Measurements from ENCODE around the gene AQP7.

GRCh38 chr9:33341182-33341581 lies 61.2 kb downstream of the AQP7 start:
- TF ChIP-seq POLR2A (IDR thresholded peaks at IDR 0.05; ENCODE audit: low read length), result no peak
- no peak for TF ChIP-seq GATA1 (IDR thresholded peaks at IDR 0.05; ENCODE audit: low read depth, low read length)

All from erythroblast (primary cell).